Fibroblast of upper back skin (primary cell): ENCODE measurements around the gene FSD1.
"Not testable (repeated sequence)": the region's sequence is repeated elsewhere in the genome, so short reads cannot be mapped to it uniquely, and the experiment has no call there.

Experiments used
- DNase-seq: peaks from one replicate; pipeline ENCODE4 v3.0.0-alpha.2; 2013

The FSD1 gene

DNA sequence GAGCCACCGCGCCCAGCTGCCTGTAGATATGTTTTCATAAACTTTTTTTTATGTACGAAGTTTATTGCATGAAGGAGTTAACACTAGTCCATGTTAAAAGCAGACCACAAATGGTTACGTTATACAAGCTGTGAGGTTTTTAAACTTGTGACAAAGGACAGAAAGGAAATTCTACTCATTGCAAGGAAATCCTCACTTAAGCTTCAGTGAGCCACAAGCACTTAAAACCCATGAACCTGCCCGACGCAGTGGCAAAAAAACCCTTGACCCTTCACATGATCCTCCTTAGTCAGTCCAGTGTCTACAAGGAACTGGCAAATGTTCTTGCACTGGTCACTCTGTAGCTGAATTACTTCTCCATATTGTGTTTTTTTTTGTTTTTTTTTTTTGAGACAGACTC, 43.1 kb downstream of the FSD1 start:
- DNase-seq, result no peak

DNA sequence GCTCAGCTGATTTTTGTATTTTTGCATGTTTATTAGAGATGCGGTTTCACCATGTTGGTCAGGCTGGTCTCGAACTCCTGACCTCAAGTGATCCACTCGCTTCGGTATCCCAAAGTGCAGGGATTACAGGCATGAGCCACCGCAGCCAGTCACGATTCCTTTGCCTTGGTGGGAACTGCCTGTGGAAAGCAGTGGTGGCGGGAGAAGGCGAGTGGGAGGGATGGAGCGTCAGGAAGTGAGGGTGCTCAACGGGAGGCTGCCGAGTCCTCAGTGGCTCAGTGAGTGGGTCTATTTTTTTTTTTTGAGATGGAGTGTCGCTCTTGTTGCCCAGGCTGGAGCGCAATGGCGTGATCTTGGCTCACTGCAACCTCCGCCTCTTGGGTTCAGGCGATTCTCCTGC, 44.8 kb downstream of the FSD1 start:
- DNase-seq, result not testable (repeated sequence)

DNA sequence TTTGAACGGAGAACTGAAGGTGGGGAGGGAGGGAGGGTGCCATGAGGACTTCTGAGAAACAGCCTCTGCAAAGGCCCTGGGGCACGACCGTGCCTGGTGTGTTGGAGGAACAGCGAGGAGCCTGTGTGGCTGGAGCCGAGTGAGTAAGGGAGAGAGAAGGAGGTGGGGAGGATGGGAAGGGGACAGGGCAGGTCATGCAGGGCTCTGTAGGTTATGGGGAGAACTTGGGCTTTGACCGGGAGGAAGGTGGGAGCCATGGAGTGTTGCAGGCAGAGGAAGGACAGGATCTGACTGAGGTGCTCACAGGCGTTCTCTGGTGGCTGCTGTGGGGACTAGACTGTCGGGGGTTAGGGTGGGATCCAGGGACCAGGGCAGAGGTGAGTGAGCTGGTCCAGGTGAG, 45.7 kb downstream of the FSD1 start:
- no peak for DNase-seq

DNA sequence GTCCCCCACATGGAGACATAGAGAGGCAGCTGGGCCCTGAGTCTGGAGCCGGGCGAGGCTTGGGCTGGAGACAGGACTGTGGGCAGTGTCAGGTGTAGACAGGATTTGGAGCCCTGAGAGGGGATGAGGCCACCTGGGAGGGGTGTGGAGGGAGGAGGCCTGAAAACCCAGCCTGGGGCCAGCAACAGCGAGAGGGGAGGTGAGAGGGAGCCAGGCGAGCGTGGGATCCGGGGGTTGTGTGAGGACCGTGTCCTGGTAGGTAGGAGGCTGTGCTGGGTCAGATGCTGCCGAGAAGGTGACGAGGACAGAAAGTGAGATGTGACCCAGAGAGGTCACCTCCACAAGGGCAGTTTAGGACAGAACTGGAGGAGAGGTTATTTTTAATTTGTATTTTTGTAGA, 46.3 kb downstream of the FSD1 start:
- no peak for DNase-seq

DNA sequence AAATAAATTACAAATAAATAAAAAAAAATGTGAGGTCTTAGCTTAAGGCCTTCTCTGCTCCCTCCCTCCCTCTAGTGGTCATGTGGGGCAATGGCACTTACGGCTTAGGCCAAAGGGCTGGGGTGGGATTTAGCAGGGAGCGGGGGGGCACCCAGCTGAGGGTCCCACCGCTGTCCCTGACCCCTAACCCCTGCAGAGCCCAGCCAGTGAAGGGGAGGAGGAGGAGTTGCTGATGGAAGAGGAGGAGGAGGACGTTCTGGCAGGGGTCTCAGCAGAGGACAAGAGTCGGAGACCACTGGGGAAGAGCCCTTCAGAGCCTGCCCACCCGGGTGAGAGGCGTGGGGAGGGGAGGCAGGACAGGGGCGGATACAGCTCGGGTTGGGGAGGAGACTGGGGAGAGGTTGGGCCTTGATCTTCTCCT, 48.3 kb downstream of the FSD1 start:
- DNase-seq, result peak; percentile 56

DNA sequence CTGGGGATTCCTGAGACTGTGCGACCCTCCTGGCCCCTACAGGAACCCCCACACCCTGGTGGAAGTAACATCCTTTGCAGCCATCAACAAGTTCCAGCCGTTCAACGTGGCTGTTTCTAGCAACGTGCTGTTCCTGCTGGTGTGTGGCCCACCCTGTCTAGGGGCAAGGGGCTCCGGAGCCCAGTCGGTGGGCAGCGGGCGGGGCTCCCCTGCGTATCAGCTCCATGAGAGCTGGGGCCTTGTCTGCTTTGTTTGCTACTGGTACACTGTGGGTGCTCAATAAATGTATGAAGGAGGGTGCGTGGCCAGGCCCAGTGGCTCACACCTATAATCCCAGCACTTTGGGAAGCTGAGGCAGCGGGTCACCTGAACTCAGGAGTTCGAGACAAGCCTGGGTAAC, 49.9 kb downstream of the FSD1 start:
- no peak for DNase-seq

DNA sequence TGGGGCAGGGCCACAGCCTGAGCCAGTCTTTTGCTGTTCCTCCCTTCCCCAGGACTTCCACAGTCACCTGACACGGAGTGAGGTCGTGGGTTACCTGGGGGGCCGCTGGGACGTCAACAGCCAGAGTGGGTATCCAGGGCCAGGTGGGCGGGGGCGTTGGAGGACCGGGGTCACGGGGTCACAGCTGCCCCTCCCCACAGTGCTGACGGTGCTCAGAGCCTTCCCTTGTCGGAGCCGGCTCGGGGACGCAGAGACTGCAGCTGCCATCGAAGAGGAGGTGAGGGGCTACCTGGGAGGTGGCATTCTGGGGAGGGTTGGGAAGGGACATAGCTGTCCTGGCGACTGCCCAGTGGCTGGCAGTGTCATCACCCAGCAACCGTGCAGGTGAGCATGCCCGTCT, 50.5 kb downstream of the FSD1 start:
- DNase-seq, result no peak

DNA sequence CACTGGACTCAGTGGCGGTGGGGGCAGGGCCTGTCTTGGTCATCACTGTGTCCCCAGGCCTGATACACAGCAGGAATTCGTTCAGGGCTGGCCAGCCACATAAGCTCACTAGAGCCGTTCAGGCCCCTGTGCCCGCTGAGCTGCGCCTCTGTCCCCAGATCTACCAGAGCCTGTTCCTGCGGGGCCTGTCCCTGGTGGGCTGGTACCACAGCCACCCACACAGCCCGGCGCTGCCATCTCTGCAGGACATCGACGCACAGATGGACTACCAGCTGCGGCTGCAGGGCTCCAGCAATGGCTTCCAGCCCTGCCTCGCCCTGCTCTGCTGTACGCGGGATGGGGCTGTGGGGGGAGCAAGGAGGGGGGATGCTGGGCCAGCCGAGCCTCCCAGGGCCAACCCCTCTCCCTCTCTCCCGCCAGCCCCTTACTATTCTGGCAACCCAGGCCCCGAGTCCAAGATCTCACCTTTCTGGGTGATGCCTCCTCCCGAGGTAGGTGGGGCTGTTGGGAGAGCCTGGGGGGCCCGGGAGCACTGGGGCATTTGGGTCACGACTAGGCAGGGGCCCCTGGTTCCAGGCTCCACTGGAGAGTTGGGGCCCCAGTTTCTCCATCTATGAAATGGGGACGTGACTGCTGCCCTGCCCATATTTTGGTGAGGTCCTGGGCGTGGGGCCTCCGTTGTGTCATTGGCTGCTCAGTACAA, 52.8 kb downstream of the FSD1 start:
- DNase-seq, result no peak

DNA sequence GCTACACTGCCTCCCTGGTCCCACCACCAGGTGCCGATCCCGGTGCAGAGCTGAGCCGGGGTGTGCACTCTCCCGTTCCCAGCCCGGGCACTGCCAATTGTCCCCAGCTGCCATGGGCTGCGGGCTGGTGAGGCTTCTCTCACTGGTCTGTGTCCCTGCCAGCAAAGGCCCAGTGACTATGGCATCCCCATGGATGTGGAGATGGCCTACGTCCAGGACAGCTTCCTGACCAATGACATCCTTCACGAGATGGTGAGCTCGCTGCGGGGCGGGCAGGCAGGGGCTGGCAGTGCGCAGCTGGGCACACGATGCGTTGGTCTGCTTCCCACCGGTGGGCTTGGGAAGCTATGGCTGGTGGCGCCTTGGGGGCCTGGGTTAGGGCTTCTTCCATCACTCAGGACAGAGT, 53.5 kb downstream of the FSD1 start:
- DNase-seq, result no peak

DNA sequence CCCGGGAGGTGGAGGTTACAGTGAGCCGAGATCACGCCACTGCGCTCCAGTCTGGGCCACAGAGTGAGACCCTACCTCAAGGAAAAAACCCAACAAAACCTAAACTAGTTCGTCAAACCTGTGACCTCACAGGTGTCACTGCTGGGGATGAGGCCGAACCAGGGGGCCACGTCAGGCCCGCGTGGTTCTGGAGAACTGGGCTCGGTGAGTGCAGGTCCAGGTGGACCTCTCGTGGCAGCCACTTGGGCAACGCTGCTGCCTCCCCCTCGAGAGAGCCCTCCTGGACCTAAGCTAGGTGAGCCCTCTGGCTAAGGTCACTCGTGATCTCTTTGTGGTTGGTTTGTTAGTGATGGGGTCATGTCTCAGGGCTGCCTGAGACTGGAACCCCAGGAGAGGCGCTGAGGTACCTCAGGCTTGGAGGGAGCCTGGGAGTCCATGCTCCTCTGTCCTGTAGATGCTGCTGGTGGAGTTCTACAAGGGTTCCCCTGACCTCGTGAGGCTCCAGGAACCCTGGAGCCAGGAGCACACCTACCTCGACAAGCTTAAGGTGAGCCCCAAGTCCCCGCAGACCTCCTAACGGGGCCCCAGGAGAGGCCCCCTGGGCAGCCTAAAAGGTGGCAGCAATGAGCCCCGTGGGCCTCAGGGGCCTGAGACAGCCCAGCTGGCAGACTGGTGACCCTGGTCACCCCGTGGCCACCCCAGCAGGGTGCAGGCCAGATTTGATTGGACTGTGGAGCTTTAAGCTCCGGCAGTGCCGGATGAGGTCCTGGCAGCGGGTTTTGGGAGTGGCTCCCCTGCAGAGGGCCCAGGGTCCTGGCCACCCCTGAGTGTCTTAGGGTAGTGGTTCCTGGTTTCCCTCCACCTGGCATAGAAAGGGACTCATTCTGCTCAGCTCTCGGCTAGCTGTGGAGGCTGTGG, 54.6 kb downstream of the FSD1 start:
- DNase-seq, result no peak

DNA sequence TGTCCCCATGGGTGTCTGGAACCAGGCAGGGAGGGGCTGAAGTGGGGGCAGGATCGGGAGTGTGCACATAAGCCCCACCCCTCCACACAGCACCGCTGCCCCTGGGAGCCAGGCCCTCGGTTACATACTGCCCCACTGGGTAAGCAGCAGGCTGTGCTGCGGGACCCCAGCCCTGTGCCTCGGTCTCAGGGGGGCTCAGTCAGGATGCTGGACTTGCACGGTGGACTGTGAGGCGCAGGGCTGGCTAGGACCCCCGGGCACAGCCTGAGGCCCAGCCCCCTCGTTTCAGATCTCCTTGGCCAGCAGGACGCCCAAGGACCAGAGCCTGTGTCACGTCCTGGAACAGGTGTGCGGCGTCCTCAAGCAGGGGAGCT, 55.2 kb downstream of the FSD1 start:
- no peak for DNase-seq

DNA sequence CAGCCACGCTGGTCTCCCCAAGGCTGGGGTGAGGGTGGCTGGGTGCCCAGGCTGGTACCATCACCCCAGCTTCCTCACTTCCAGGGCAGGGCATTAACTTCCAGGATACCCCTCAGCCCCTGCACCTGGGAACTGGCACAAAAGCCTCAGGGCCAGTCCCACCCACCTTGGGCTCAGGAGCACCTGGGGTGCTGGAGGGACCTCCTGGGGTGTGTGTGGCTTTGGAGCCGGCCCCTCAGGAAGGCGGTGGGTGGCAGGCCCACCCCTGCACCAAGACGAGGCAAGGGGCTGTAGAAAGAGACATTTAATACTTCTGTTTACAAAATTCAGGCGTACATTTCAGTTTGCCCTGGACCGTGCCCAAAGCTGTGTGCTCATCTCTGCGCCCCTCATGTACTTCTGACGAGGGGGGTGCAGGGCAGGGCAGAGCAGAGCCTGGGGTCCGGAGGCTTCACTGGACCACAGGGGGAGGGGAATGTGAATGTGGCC, 55.7 kb downstream of the FSD1 start:
- DNase-seq, result no peak

DNA sequence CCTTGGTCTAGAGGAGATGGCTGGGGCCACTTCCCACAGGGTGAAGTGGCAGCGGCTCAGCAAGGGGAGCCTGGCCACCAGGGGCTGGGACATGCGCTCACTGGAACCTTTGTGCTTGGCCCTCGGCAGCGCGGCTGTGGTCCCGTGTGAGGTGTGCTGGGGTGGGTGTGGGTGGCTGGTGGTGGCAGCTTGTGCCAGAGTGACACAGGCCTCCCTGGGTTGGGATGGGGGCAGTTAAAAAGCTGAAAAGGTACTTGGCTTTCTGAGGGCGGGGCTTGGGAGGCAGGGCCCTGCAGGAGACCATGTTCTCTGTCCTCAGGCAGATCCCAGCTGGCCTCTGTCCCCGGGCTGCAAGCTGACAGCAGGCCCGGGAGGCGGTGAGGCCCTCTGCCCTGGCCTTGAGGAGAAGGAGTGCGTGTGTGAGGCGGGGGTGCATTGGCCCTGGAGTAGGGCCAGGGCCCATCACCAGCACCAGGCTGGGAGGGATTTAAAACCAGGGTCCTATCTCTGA, 56.3 kb downstream of the FSD1 start:
- DNase-seq, result no peak

DNA sequence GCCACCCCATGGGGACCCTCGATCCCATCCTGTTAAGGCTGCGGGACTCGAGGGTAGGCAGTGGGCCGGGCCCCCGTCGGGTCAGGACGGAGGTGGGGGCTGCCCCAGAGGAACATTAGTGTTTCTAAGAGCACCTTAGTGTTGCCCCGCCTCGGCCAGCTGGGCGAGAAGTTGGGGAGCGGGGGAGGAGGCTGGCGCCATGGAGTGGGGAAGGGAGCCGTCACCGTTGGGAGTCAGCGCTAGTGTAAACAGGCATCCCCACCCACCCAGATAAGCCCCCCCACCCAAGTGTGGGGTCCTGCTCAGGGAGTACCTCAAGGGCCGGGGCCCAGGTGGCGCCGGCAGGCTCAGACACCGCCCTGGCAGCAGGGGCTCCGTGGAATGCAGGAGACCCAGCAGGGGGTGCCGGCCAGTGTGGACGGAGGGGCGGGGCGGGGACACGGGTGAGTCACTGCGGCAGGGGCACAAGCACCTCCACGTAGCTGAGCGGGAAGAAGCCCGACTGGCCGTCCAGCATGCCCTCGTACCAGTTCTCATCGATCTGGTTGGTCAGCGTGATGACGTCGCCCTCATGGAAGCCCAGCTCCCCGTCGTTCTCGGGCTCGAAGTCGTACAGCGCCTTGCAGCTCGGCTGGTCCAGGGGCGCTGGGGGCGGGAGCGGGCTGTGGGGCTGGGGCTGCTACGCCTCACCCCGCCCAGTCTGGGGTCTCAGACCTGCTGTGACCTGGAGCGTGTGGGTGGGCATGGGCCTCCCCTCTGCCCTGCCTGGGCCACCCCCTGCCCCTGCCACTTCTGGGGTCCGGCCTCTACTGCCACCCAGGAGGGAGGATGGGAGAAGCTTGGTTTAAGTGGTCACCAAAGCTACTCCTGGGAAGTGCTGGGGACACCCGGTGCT, 57.0 kb downstream of the FSD1 start:
- DNase-seq, result no peak

DNA sequence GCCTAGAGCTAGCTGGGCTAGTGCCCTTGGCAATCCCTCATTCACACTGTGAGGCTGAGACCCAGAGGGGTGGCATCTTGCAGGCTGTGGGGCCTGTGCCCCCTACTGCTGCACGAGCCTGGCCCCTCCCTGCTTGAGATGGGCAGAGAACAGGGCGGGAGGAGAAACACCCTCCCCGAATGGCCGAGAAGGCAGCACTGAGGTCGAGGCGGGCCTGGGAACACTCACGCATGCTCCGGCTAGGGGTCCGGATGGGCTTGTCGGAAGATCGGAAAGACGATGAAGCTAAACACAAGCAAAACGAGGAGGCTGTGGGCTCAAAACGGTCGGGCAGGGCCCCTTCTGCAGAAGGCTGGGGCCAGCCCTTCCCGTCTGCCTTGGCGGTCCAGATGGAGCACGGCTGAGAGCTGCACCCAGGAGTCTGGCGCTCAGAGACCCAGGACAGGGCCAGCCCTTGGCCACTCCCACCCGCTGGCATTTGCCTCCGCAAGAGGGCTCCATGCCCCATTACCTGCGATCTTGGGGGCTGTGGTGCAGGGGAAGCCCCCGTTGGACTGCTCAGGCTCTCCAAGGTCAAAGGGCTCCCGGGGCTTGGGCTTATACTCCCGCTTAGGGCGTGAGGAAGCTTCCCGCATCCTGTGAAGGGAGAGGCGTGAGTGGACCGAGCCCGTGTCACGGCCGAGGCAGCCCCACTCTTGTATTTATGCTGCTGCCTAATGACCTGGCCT, 57.9 kb downstream of the FSD1 start:
- DNase-seq, result no peak

DNA sequence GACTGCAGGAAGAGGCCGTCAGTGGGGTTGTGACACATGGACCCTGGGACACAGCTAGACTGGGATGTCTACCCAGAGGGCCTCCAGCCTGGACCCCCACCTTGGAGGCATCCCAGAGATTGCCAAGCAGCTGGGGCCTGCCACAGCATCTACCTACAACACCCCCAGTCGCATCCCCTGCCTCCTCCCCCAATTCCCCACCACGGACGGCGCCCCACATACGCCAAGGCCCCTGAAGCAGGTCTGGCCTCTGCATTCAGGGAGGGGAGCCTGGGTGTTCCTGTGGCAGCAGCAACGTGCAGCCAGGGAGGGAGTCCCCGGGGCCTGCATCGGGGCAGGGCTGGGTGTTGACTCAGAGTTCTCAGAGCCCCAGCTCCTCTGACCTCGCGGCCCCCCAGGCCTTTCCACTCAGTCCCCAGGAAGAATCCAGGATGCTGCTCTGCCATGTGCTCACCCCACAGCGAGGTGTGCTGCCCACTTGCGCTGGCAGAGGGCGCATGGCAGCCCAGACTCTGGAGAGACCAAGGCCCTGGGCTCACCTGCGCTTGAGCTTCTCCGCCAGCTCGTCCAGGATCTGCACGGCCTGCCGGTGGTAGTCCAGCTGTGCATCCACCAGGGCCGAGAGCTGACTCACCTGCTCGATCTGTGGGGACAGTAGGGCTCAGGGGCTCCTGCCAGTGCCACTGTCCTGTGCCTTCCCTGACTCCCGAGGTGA, 58.6 kb downstream of the FSD1 start:
- DNase-seq, result no peak

DNA sequence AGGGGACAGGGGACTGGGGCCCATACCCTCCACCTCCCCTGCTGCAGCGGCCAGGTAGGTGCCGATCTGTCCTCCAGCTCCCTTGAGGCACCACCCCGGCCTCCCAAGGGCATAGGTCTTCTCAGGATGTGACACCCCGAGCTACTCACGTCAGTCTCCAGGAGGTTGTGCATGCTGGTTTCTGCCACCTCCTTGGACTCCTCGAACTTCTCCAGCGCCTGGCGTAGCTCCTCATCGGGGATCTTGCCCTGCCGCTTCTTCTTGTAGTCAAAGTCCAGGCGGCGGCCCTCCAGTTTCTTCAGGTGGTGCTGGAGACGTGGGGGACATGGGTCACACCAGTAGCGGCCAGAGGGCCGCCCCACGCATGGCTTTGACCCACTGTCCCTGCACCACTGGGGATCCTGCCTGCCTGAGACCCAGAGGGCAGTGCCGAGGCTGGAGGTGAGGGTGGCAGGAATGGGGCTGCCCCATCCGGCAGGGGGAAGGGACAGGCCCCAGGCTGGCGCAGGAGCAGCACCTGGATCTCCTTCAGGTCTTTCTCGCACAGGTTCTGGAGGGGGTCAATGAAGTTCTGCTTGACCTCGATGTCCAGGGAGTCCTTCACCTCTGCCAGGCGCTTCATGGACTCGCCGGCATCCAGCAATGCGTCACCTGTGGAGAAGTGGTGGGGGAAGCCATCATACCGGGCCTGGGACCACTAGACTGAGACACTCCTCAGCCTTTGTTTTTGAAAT, 59.3 kb downstream of the FSD1 start:
- no peak for DNase-seq

DNA sequence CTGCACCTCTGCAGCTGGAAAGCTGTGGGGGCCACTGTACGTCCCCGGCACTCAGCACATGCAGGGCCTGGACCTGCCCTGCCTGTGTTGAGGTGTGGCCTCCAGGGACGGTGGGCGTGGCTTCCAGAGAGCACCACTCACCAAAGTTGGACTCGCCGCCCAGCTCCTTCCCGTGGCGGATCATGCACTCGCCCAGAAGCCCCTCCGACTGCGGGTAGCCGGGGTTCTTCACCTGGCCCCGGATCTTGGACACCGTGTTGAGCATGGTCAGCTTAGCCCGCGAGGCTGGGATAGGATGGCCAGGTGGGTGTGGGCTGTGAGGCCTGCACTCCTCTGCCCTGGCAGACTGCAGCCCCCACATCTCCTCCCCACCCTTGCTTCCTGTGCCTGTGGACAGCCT, 60.9 kb downstream of the FSD1 start:
- DNase-seq, result no peak

DNA sequence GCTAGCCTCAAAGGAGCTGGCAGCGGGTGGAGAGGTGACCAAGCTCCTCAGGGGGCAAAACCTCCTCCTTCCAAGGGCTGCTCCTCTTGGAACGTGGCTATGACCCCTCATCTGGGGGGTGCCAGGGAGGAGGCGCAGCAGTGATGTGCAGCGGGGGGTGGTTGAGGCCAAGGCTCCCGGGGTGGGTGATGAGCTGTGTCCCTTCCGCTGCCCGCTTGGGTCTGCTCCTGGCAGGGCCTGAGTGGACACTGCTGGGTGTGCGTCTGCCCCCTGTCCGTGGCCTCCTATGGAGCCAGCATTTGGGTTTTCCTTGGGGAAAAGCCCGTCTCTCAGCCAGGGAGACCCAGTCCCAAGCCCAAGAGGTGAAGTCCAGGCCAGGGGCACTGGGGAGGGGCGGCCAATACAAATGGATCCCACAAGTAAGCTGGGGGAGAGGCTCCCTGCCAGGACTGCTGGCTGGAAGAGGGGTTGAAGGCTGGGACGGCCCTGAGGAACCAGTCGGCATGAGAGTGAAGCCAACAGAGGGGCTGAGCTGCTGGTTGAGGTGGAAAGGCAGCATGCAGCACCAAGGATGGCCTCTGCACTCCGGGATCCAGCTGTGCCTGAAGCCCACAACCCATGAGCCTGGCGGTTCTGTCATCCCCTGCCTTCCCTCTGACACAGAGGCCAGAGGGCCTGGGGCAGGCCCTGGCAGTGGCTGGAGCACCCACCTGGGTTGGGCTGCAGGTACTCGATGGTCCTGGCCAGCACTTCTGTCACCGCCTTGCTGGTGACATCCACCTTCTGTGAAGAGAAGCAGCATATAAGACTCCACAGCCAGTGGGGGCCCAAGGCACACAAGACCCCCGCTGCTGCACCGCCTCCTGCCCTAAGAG, 61.6 kb downstream of the FSD1 start:
- DNase-seq, result no peak
